PC-3 (cell line): ENCODE data around the gene SCARB1. TPM values are rescaled to one million over a fixed set of nuclear protein-coding genes. Genes with fewer than 3 reads are reported as not detected.

ENCODE experiments used
- ATAC-seq: fragments of 200-7000 bp; cut with Tn5 transposase; 2 replicates; pipeline ENCODE4 v1.9.1; 2020; ENCODE audit warnings: mild to moderate bottlenecking, moderate library complexity
- BruUV-seq: library from RNA; stranded (reverse); fragments of 400-500 nt; replicated peaks from 2 replicates; lab custom pipeline; 2021; lab: Mats Ljungman, UMichigan
- CTCF ChIA-PET: fragments of 300-600 bp; sonication (Branson Sonifier 250); formaldehyde crosslinking; loops from one replicate; lab custom pipeline; 2022; ENCODE audit warnings: antibody characterized with exemption; lab: Charles Lee
- POLR2A ChIA-PET: fragments of 300-600 bp; sonication (Branson Sonifier 250); formaldehyde crosslinking; loops from one replicate; lab custom pipeline; 2022; ENCODE audit warnings: antibody characterized with exemption; ENCODE audit not compliant: unreplicated experiment; lab: Charles Lee
- DNase-seq: peaks from one replicate; pipeline ENCODE4 v3.0.0-alpha.2; 2015
- H2AFZ ChIP-seq: fragments of 300-600 bp; sonication (generic); 2 replicates; pipeline ENCODE4 v1.6.0; 2016; ENCODE audit warnings: antibody characterized with exemption, low read length
- H3F3A ChIP-seq: fragments of 300-600 bp; sonication (generic); one replicate; pipeline ENCODE4 v1.6.0; 2017; ENCODE audit warnings: antibody characterized with exemption, low read length, control low read depth, mild to moderate bottlenecking; ENCODE audit not compliant: unreplicated experiment
- H3K27ac ChIP-seq: fragments of 300-600 bp; sonication (generic); 2 replicates; pipeline ENCODE4 v1.5.1; 2016; ENCODE audit warnings: mild to moderate bottlenecking, low read length
- H3K27me3 ChIP-seq: fragments of 300-600 bp; sonication (generic); 2 replicates; pipeline ENCODE4 v1.6.1; 2016; ENCODE audit warnings: low read length, mixed read lengths
- H3K36me3 ChIP-seq: fragments of 300-600 bp; sonication (generic); 2 replicates; pipeline ENCODE4 v1.6.1; 2016; ENCODE audit warnings: low read depth, mixed run types, low read length, mixed read lengths
- H3K4me1 ChIP-seq: fragments of 300-600 bp; sonication (generic); 2 replicates; pipeline ENCODE4 v1.5.1; 2016; ENCODE audit warnings: low read length; ENCODE audit not compliant: insufficient read depth
- H3K4me2 ChIP-seq: fragments of 300-600 bp; sonication (generic); 2 replicates; pipeline ENCODE4 v1.6.0; 2016; ENCODE audit warnings: low read length
- H3K4me3 ChIP-seq: fragments of 300-600 bp; sonication (generic); 2 replicates; pipeline ENCODE4 v1.5.1; 2016; ENCODE audit warnings: mild to moderate bottlenecking, low read length, mixed read lengths
- H3K79me2 ChIP-seq: fragments of 300-600 bp; sonication (generic); 2 replicates; pipeline ENCODE4 v1.6.1; 2017; ENCODE audit warnings: low read length, mixed read lengths
- H3K9ac ChIP-seq: fragments of 300-600 bp; sonication (generic); 2 replicates; pipeline ENCODE4 v1.6.0; 2016; ENCODE audit warnings: mild to moderate bottlenecking, low read length
- H3K9me2 ChIP-seq: fragments of 300-600 bp; sonication (generic); replicated peaks from 2 replicates; pipeline ENCODE4 v1.6.1; 2016; ENCODE audit warnings: mixed run types, low read length, mixed read lengths
- H3K9me3 ChIP-seq: fragments of 300-600 bp; sonication (generic); 2 replicates; pipeline ENCODE4 v1.6.1; 2016; ENCODE audit warnings: low read length, mixed read lengths
- H4K20me1 ChIP-seq: fragments of 300-600 bp; sonication (generic); 2 replicates; pipeline ENCODE4 v1.6.1; 2016; ENCODE audit warnings: low read length, mixed read lengths
- EZH2 ChIP-seq: fragments of 300-600 bp; sonication (generic); IDR thresholded peaks from one replicate; pipeline ENCODE4 v1.6.1; 2017; ENCODE audit warnings: antibody characterized with exemption, mild to moderate bottlenecking, low read length; ENCODE audit not compliant: unreplicated experiment
- EZH2phosphoT487 ChIP-seq: fragments of 300-600 bp; sonication (generic); IDR thresholded peaks from 2 replicates; pipeline ENCODE4 v1.6.1; 2018; ENCODE audit warnings: mild to moderate bottlenecking, antibody characterized with exemption, low read length, borderline replicate concordance
- intact Hi-C: fragments of 100-400 bp; cut with micrococcal nuclease; formaldehyde crosslinking; loops from 2 replicates; pipeline ENCODE4 v1.9.0; 2023
- total RNA-seq: library from RNA; depleted of rRNA; stranded (reverse); fragments of >200 nt; gene quantifications from 2 replicates; pipeline ENCODE4 v1.2.3, GENCODE V29; 2014
- TF ChIP-seq, protein P1 (sequence below): fragments of 300-600 bp; sonication (generic); conservative IDR thresholded peaks from 2 replicates; pipeline ENCODE4 v1.5.1; 2017; ENCODE audit warnings: antibody characterized with exemption, low read depth, mild to moderate bottlenecking, low read length

SCARB1 gene
- total RNA-seq, 1 experiment from 2014 or later: 79.1 TPM

GRCh38 chr12:124774462-124775167 lies 89.0 kb downstream of the SCARB1 start:
- Histone ChIP-seq H3K27me3 (no peaks in the 10 kb centered on the region), H3F3A (peaks cover 7% of the 10 kb centered on the region), H3K4me3 (peak overlapping the region; percentile 16; the same call in 1 of the 2 replicates), H3K4me2 (peak overlapping the region; percentile 55), H3K4me1 (peaks cover 34% of the 10 kb centered on the region), H3K79me2 (no peaks in the 10 kb centered on the region), H4K20me1 (no peaks in the 10 kb centered on the region), H2AFZ (peak overlapping the region; percentile 31; the same call in 1 of the 2 replicates), H3K9me3 (no peaks in the 10 kb centered on the region), H3K9ac (no peak overlapping the region), H3K27ac (peak overlapping the region; percentile 49), H3K36me3 (no peaks in the 10 kb centered on the region), H3K9me2 (no peaks in the 10 kb centered on the region)
- POLR2A ChIA-PET: no interaction called here
- CTCF ChIA-PET: no interaction called here
- TF ChIP-seq, protein P1, sequence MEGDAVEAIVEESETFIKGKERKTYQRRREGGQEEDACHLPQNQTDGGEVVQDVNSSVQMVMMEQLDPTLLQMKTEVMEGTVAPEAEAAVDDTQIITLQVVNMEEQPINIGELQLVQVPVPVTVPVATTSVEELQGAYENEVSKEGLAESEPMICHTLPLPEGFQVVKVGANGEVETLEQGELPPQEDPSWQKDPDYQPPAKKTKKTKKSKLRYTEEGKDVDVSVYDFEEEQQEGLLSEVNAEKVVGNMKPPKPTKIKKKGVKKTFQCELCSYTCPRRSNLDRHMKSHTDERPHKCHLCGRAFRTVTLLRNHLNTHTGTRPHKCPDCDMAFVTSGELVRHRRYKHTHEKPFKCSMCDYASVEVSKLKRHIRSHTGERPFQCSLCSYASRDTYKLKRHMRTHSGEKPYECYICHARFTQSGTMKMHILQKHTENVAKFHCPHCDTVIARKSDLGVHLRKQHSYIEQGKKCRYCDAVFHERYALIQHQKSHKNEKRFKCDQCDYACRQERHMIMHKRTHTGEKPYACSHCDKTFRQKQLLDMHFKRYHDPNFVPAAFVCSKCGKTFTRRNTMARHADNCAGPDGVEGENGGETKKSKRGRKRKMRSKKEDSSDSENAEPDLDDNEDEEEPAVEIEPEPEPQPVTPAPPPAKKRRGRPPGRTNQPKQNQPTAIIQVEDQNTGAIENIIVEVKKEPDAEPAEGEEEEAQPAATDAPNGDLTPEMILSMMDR: 0 out of 2 replicates have a peak, but pooled peaks have one; percentile 18
- TF ChIP-seq EZH2phosphoT487: no peak
- ATAC-seq (peak; percentile 31), DNase-seq (peak; percentile 76)
- intact Hi-C loops: loop anchor here (5.0 kb wide), 2 partner anchors 88 to 387 kb away; partner anchors contain the start of gene SCARB1
- BruUV-seq: TSS peak; percentile 6

DNA sequence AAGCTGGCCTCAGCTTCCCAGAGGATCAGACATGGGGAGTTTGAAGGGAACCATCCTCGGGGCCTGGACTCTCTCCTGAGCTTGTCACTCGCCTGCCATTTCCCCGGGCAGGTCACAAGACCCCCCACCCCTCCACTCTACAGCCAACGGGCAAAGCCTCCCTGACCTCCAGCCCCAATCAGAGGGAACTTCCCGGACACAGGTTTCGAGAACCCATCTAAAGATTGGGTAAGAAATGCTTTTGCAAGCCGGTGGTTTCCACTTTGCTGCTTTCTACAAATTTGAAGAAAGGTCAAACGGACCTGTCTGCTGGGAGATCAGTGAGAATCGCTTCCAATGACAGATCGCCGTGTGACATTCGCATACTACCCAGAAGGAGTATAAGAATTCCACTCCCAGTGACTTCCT lies 89.6 kb downstream of the SCARB1 start:
- H3F3A ChIP-seq: peaks cover 7% of the 10 kb centered on the region
- H3K79me2 ChIP-seq: no peaks in the 10 kb centered on the region
- no peak overlapping the region; the same call in 1 of the 2 replicates for H3K4me3 ChIP-seq
- no peak overlapping the region for H3K27ac ChIP-seq
- intact Hi-C loops: loop anchor here (5.0 kb wide), 1 partner anchor 387 kb away; no protein-coding TSS in a partner anchor
- H3K9me2 ChIP-seq: no peaks in the 10 kb centered on the region
- no peaks in the 10 kb centered on the region for H3K27me3 ChIP-seq
- no peaks in the 10 kb centered on the region for H4K20me1 ChIP-seq
- BruUV-seq: no TSS peak
- ChIA-PET POLR2A (no interaction called here), CTCF (interaction anchor here (0.7 kb wide), 1 partner anchor 71 kb away, joined by 5 read pairs; no protein-coding TSS in a partner anchor)
- no peak overlapping the region for H3K9ac ChIP-seq
- no peaks in the 10 kb centered on the region for H3K9me3 ChIP-seq
- no peak for DNase-seq
- H3K36me3 ChIP-seq: no peaks in the 10 kb centered on the region
- peak overlapping the region; percentile 55 for H3K4me2 ChIP-seq
- TF ChIP-seq, protein P1: no peak
- TF ChIP-seq EZH2phosphoT487: no peak
- TF ChIP-seq EZH2: no peak
- peaks cover 36% of the 10 kb centered on the region for H3K4me1 ChIP-seq
- H2AFZ ChIP-seq: 0 out of 2 replicates have a peak overlapping the region, but pooled peaks have one; percentile 31
- no peak for ATAC-seq
